HEK293 (cell line): Measurements from ENCODE around the gene ADAMTS10.

Source experiments
- ZNF114 ChIP-seq: fragments of 450-650 bp; formaldehyde crosslinking; IDR thresholded peaks from 2 replicates; pipeline ENCODE4 v1.5.0; 2017; ENCODE audit warnings: missing biosample characterization, missing genetic modification characterization
- ZNF510 ChIP-seq: fragments of 450-650 bp; formaldehyde crosslinking; IDR thresholded peaks from 2 replicates; pipeline ENCODE4 v1.5.1; 2018; ENCODE audit warnings: mild to moderate bottlenecking, missing genetic modification characterization, missing biosample characterization; ENCODE audit not compliant: insufficient replicate concordance
- ZNF658 ChIP-seq: fragments of 450-650 bp; formaldehyde crosslinking; IDR thresholded peaks from 2 replicates; pipeline ENCODE4; 2016; ENCODE audit warnings: missing biosample characterization, missing genetic modification characterization
- TF ChIP-seq, protein P1 (sequence below): fragments of 450-650 bp; formaldehyde crosslinking; IDR thresholded peaks from 2 replicates; pipeline ENCODE4 v1.5.1; 2016; ENCODE audit warnings: missing biosample characterization, missing genetic modification characterization
- TF ChIP-seq, protein P2 (sequence below): fragments of 450-650 bp; formaldehyde crosslinking; IDR thresholded peaks from 2 replicates; pipeline ENCODE4 v1.5.1; 2016; ENCODE audit warnings: missing biosample characterization, missing genetic modification characterization, low read depth
- TF ChIP-seq, protein P3 (sequence below): fragments of 450-650 bp; formaldehyde crosslinking; IDR thresholded peaks from 2 replicates; pipeline ENCODE4 v1.5.1; 2016; ENCODE audit warnings: missing biosample characterization, missing genetic modification characterization

DNA sequence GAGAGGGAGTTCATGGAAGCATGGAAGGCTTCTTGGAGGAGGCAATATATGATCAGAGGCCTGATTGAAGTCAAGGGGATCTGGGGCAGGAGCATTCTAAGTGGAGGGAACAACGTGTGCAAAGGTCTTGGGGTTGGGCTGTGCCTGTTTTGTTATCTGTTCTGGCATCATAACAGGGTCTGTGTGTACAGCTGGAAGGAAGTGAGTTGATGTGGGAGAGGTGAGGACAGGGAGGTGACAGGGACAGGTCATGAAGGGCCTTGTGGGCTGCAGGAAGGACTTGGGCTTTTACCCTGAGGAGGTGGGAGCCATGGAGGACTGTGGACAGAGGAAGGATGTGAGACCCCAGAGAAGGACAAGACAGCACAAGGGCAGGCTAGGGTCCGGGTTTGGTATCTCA is 18.7 kb upstream of the ADAMTS10 start:
- no peak for TF ChIP-seq ZNF658 (tag by site-specific recombination)
- TF ChIP-seq ZNF114 (tag by site-specific recombination) = no peak
- TF ChIP-seq, protein P1, sequence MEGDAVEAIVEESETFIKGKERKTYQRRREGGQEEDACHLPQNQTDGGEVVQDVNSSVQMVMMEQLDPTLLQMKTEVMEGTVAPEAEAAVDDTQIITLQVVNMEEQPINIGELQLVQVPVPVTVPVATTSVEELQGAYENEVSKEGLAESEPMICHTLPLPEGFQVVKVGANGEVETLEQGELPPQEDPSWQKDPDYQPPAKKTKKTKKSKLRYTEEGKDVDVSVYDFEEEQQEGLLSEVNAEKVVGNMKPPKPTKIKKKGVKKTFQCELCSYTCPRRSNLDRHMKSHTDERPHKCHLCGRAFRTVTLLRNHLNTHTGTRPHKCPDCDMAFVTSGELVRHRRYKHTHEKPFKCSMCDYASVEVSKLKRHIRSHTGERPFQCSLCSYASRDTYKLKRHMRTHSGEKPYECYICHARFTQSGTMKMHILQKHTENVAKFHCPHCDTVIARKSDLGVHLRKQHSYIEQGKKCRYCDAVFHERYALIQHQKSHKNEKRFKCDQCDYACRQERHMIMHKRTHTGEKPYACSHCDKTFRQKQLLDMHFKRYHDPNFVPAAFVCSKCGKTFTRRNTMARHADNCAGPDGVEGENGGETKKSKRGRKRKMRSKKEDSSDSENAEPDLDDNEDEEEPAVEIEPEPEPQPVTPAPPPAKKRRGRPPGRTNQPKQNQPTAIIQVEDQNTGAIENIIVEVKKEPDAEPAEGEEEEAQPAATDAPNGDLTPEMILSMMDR (tag by site-specific recombination) = no peak
- TF ChIP-seq ZNF510 (tag by site-specific recombination) = no peak
- TF ChIP-seq, protein P2, sequence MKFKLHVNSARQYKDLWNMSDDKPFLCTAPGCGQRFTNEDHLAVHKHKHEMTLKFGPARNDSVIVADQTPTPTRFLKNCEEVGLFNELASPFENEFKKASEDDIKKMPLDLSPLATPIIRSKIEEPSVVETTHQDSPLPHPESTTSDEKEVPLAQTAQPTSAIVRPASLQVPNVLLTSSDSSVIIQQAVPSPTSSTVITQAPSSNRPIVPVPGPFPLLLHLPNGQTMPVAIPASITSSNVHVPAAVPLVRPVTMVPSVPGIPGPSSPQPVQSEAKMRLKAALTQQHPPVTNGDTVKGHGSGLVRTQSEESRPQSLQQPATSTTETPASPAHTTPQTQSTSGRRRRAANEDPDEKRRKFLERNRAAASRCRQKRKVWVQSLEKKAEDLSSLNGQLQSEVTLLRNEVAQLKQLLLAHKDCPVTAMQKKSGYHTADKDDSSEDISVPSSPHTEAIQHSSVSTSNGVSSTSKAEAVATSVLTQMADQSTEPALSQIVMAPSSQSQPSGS (tag by site-specific recombination) = no peak
- TF ChIP-seq, protein P3, sequence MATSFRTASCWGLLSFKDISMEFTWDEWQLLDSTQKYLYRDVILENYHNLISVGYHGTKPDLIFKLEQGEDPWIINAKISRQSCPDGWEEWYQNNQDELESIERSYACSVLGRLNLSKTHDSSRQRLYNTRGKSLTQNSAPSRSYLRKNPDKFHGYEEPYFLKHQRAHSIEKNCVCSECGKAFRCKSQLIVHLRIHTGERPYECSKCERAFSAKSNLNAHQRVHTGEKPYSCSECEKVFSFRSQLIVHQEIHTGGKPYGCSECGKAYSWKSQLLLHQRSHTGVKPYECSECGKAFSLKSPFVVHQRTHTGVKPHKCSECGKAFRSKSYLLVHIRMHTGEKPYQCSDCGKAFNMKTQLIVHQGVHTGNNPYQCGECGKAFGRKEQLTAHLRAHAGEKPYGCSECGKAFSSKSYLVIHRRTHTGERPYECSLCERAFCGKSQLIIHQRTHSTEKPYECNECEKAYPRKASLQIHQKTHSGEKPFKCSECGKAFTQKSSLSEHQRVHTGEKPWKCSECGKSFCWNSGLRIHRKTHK (tag by site-specific recombination) = no peak
